Erythroblast (primary cell): ENCODE measurements around the gene TBRG4.

Experiments used
- GATA1 ChIP-seq: IDR thresholded peaks from 2 replicates; pipeline ENCODE4 v1.6.1; 2011; ENCODE audit warnings: low read depth, mild to moderate bottlenecking, control low read depth, low read length, moderate library complexity
- POLR2A ChIP-seq: IDR thresholded peaks from 2 replicates; pipeline ENCODE4 v1.6.1; 2011; ENCODE audit warnings: mild to moderate bottlenecking, low read length

DNA sequence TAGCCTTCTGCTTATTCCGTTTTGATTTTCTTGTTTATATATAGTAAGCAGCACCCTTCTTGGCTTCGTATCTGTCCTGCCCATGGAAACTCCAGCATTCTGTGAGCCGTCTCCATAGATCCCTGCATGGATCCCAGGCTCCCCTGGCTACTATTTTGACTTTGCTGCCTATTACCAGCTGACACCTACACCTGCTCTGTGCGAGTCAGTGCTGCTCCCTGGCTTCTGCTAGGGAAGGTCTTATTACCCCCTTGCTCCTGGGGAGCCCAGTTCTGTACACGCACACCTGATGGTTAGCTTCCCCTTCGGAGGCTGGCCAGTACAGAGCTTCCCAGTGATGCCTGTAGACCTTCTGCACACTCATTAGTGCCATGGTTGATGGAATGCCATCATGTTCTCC is 58.1 kb downstream of the TBRG4 start:
- TF ChIP-seq POLR2A (no peak), GATA1 (no peak)
